ENCODE results near the gene CCDC198.

Gene CCDC198

GRCh38 chr14:57502586-57503254, 9.1 kb upstream of the CCDC198 start:
- TF ChIP-seq CTCF (IDR thresholded peaks at IDR 0.05), result no peak

DNA sequence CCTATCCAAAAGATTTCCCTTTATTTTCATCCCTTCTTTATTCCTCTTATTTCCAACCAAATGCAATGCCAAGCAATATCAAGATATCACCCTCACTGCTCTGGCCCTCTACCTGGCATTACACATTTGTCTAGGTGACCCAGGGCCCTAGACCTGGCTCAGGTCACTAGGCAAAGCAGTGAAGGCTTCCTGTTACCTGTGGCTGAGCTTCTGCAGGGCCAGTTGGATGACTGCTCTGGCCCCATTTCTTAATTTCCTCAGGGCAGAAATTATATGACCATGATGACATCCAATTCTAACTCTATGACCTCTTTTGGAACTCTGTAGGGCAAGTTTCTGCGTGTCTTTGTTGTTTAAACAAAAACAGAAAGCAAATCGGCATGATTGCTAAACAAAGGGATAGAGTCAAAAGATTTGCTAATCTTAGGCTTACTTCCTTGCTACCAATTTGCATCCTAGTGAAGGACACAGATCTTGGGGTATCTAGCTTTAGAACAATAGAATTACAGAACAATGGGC, 7.4 kb upstream of the CCDC198 start:
- TF ChIP-seq CTCF (IDR thresholded peaks at IDR 0.05), result no peak

DNA sequence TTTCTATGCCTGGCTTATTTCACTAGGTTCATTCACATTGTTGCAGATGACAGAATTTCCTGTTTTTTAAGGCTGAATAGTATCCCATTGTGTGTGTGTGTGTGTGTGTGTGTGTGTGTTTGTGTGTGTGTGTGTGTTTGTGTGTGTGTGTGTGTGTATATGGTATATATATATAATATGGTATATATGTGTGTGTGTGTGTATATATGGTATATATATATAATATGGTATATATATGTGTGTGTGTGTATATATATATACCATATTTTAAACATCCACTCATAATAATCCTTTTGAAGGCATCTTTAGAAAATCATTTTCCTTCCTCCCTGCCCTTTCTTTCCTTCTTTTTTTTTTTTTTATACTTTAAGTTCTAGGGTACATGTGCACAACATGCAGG, 5.0 kb upstream of the CCDC198 start:
- TF ChIP-seq CTCF (IDR thresholded peaks at IDR 0.05), result no peak

- TF ChIP-seq CTCF (IDR thresholded peaks at IDR 0.05), result no peak
These were observed 4.4 kb upstream of the CCDC198 start for GRCh38 chr14:57498035-57498434.

GRCh38 chr14:57495416-57495815, 1.8 kb upstream of the CCDC198 start:
- TF ChIP-seq CTCF (IDR thresholded peaks at IDR 0.05), result no peak

DNA sequence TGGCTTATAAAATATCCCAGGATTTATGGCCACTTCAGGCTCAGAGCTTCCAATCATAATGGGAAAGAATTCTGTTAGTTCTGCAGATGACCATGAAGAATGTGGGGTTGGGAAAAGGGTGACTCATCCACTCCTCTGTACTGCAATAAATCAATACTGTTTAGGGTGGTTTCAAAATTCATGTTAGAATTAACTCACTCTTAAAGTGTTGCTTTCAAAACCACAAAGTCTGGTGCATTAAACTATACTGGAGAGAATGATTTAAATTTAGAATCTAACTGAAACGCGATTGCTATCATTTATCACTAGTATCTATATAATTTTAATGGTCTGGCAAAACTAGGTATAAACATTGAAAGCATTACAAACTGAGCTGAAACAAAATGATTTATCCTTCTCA, 798 bp downstream of the CCDC198 start:
- TF ChIP-seq CTCF (IDR thresholded peaks at IDR 0.05), result no peak

- no peak for TF ChIP-seq CTCF (IDR thresholded peaks at IDR 0.05)
These were observed 2.0 kb downstream of the CCDC198 start for GRCh38 chr14:57491640-57492039.

DNA sequence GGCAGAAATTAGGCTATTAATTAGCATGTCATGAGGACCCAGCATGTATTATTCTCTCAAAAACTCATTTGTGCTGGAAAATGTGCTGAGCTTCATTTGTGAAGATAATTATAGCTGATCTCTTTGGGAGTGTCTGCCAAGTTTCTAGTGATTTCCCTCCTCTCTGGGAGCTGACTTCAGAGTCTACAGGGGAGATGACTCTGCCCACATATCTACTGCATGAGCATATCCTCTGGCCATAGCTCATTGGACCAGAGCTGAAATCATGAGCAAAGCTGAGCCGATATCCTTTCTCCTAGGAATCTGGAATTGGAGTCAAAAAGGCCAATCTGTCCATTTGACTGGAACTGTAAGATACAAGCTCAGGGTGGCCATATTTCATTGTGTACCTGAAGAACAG, 5.9 kb downstream of the CCDC198 start:
- TF ChIP-seq CTCF (IDR thresholded peaks at IDR 0.05), result no peak
